ENCODE data around the gene ASIC2. TPM values are rescaled to one million over a fixed set of nuclear protein-coding genes. Genes with fewer than 3 reads are reported as not detected.

Gene ASIC2
- 0.18 TPM in 1 of 2 replicates, not detected in the other for total RNA-seq (ENCODE audit: low replicate concordance)

DNA sequence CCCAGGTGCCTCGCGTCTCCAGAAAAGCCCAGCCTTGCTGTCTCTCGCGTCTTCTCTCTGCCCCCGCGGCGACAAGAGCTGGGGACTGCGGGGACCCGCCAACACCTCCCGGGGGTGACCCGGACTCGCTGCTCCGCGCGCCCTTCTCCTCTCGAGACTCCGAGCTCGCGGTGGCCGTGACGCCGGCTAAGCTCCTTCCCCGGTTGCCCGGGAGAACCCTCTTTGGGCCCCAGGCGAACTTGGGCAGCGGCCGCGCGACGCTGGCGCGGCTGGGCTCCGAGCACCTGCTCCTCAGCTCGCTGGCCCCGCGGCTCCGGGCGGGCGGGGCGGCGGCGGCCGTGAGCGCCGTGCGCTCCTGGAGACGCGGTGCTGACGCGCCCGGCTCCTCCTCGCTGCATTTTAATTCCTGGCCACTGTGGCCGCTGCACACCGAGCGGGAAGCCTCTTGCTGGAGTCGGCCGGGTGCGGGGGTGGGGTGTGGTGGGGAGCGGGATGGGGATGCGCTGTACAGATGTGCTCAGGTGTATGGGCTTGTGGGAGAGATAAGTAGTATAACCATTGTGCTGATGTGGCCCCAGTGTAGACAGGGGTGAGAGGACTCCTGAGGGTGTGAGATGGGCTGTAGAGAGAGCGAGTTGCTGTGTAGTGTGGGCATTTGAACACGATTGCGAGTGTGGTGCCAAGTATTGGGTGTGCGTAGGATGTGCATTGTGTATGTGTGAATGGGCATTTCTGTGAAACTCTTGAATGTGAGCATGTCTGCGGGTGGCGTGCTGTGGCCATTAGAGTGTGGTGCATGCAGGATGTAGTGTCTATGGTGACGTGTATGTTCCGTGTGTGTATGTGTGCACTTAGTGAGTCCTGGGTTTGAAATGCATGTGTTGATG, at the start of gene ASIC2:
TSS of gene ASIC2 (minus strand) at position 315 of the 887 bp plus-strand sequence.
- DNase-seq (ENCODE audit: low read depth), result no peak
- no peak within 1 kb of the TSS for H3K4me3 ChIP-seq (ENCODE audit: low read depth, low read length)
- TF ChIP-seq CTCF (IDR thresholded peaks at IDR 0.05; ENCODE audit: insufficient read depth, low read length), result no peak

DNA sequence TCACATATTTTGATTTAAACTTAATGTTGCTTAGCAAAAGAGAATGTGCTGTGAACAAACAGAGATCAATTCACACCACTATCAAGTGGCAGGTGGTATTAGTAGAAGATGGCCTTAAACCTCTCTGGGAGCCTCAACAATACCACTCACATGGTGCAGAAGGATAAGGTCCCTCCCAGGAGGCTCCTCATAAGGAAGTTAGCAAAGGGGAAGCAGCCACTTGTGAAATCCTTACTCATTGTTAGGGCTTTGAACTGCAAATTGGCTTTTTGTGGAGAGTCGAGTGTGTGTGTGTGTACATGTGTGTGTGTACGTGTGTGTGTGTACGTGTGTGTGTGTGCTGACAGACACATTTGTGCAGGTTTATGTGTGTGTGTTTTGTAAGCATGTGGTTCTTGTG, 48.9 kb upstream of the ASIC2 start:
- H3K4me3 ChIP-seq (ENCODE audit: low read depth, low read length), result no peak overlapping the region
- DNase-seq (ENCODE audit: low read depth), result no peak
- TF ChIP-seq CTCF (IDR thresholded peaks at IDR 0.05; ENCODE audit: insufficient read depth, low read length), result no peak

- DNase-seq (ENCODE audit: low read depth), result no peak
- no peak overlapping the region for H3K4me3 ChIP-seq (ENCODE audit: low read depth, low read length)
- TF ChIP-seq CTCF (IDR thresholded peaks at IDR 0.05; ENCODE audit: insufficient read depth, low read length), result no peak
Measured at GRCh38 chr17:33338242-33338641, 45.1 kb upstream of the ASIC2 start.

DNA sequence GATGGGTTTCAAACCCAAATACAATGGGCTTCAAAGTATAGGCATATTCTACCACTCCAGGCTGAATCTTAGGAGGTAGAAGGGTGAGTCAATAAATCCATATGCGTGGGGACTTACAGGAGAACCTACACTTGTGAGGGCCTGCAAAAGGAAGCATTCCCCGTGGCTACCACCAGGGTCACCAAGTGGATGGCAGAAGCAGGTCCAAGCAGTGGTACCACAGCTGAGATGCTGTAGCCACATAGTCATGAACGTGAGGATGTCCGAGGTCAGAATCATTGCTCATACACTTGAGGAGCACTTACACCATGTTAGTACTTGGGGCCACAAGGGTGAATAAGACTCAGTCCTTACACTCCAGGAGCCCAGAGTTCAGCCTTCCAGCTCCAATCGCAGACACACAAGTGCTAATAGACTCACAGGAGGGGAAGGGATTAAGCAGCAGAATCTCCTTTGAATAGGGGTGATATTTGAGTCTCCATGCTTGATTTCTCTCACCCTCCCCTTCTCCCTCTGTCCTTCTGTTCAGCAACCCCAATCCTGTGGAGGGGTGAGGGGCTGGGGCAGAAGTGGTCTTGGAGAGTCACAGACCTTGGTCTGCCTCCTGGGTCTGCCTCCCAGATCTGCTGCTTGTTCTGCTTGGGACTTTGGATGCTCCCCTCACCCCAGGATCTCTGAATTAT, 42.5 kb upstream of the ASIC2 start:
- DNase-seq (ENCODE audit: low read depth), result no peak
- H3K4me3 ChIP-seq (ENCODE audit: low read depth, low read length), result no peak overlapping the region
- TF ChIP-seq CTCF (IDR thresholded peaks at IDR 0.05; ENCODE audit: insufficient read depth, low read length), result no peak

DNA sequence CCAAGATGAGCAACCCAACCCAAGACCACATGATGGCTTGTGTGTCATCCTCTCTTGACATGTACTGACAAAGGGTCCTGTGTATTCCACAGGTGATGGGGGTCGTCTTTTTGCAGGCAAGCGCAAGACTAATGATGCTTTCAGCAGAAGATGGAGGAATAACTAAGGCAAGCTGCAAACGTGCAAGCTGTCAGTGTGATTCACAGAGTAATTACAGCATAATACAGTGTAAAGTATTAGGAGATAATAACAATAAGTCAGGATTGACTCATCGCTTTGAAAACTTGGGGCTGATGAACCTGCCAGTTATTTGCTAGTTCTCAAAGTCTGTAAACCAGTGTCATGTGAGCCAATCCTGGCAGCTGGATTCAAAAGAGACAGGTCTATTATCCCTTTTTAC, 41.6 kb upstream of the ASIC2 start:
- no peak for DNase-seq (ENCODE audit: low read depth)
- no peak for TF ChIP-seq CTCF (IDR thresholded peaks at IDR 0.05; ENCODE audit: insufficient read depth, low read length)
- no peak overlapping the region for H3K4me3 ChIP-seq (ENCODE audit: low read depth, low read length)

DNA sequence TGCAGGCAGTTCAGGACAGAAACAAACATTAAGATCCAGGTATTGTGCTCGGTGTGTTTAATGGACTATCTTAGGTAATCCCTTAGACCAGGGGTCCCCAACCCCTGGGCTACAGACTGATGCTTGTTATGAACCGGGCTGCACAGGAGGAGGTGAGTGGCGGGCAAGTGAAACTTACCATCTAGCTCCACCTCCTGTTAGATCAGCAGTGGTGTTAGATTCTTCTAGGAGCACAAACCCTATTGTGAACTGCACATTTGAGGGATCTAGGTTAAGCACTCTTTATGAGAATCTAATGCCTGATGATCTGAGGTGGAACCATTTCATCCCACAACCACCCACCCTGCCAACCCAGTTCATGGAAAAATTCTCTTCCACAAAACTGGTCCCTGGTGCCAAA, 37.8 kb upstream of the ASIC2 start:
- TF ChIP-seq CTCF (IDR thresholded peaks at IDR 0.05; ENCODE audit: insufficient read depth, low read length), result no peak
- no peak overlapping the region for H3K4me3 ChIP-seq (ENCODE audit: low read depth, low read length)

More for the DNA sequence above, 37.8 kb upstream of the ASIC2 start:
- DNase-seq (ENCODE audit: low read depth), result no peak

Measured in fibroblast of the aortic adventitia (primary cell).